GM19193 (cell line): ENCODE results near the gene GGA1.

Source experiments
- POLR2A ChIP-seq: IDR thresholded peaks from 4 replicates; pipeline ENCODE4 v1.6.1; 2011; ENCODE audit not compliant: insufficient read depth, insufficient read length; ENCODE audit errors: extremely low read depth

Gene GGA1, protein sequence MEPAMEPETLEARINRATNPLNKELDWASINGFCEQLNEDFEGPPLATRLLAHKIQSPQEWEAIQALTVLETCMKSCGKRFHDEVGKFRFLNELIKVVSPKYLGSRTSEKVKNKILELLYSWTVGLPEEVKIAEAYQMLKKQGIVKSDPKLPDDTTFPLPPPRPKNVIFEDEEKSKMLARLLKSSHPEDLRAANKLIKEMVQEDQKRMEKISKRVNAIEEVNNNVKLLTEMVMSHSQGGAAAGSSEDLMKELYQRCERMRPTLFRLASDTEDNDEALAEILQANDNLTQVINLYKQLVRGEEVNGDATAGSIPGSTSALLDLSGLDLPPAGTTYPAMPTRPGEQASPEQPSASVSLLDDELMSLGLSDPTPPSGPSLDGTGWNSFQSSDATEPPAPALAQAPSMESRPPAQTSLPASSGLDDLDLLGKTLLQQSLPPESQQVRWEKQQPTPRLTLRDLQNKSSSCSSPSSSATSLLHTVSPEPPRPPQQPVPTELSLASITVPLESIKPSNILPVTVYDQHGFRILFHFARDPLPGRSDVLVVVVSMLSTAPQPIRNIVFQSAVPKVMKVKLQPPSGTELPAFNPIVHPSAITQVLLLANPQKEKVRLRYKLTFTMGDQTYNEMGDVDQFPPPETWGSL

DNA sequence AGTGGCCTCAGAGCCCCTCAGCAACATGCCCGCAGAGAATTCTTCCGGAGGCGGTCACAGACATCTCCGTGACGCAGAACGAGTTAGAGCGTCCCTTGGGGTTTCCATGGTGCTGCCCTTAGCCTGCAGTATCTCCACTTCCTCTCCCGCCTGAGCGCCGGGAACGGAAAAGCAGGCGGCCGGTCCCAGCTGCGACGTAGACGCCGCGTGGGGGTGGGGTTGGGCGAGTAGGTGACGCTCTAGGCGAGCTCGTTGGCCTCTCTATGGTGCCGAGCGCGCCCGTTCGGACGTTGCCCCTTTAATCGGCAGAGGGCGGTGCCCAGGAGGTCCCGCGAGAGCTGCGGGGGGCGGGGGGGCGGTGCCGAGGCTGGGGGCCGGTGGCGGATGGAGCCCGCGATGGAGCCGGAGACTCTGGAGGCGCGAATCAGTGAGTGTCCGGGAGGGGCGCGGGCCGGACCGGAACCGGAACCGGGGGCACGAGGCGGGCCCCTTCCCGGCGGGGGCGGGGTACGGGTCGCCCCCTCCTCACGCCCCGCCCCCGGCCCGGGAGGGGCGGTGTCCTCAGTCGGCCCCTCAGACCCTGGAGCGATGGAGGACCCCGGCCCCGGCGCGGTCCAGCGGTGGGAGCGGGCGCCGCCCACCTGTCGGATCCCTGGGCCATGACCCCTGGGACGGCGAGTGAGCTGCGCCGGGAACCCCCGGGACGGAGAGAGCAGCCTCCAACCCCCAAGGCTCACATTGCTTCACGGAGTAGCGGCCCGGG lies at the start of gene GGA1:
Gene GGA1, plus strand, starts transcription at position 358 of the 763 bp plus-strand sequence. Its CDS starts 27 bp downstream, at position 385.
- peak; percentile 55 for TF ChIP-seq POLR2A

DNA sequence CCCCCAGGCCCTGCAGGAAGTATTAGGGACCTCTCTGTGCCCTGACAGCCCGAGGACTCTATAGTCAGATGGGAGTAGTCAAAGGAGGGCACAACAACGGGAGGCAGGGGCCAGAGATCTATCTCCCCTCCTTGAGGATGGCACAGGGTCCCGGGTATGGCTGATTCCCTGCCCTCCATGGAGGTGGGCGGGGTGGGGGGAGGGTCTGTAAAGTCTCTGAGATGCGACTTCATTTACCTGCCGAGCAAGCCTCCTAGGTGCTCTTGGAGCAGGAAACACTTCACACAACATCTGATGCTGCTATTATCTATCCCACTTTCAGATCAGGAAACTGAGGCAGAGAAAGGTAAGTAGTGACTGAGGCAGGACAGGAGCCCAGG lies 49.1 kb upstream of the GGA1 start:
- TF ChIP-seq POLR2A: no peak

DNA sequence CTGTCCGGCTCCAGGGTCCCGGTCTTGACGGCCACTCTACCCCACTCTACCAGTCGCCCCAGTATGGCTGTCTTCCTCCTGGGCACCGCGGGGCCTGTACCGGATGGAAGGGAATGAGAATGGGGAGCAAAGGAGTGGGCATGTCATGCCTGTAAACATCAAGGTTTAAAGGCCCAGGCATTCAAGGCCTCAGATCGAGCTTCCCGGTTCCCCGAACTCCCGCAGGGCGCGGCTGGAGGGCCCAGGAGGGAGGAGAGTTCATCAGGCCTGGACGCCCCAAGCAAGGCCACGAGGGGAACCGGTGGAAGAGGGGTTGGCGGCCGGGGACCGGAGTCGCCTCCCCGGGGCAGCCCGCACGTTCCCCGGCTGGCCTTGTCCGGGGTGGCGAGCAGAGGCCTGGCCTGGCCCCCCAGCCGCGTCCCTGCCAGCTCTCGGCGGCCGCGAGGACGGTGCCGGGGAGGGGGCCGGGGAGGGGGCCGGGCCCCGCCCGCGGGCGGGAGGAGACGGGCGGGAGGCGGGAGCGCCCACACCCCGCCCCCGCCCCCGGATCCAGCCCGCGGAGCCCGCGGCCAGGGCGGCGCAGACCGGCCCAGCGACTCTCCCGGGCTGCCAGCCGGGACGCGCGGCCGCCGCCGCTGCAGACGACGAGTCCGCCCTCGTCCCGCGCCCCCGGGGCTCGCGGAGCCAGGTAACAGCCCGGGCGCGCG lies 48.6 kb upstream of the GGA1 start, which contains the start of gene CDC42EP1:
Gene CDC42EP1, plus strand, starts transcription at position 580 of the 707 bp plus-strand sequence. CDS start 5,870 bp downstream, outside the sequence.
- TF ChIP-seq POLR2A: no peak

DNA sequence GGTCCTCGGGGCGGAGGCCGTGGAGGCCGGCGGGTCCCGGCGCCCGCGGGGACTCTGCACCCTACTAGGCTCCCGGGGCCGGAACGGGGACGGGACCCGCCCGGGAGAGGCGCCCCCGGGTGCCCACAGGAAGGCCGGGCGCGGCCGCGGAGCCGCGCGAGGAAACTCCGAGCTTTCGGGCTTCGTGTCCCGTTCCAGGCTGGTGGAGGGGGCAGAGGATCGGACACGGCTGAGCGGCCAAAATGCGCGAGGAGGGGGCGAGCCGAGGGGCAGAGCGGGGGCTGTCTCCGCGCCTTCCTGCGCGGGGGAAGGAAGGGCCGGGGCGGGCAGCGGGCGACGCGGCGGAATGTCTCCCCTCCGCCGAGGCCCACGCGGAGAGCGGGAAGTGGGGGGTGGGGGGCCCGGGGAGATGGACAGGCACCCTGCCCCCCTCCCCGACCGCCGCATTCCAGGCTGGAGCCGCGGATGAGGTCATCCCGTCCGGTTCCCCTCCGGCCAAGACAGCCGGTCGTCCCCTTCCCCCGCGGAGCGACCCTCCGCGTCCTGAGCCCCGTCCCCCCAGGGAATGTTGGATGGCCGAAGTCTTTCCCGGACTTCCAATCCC lies 47.9 kb upstream of the GGA1 start:
- no peak for TF ChIP-seq POLR2A

DNA sequence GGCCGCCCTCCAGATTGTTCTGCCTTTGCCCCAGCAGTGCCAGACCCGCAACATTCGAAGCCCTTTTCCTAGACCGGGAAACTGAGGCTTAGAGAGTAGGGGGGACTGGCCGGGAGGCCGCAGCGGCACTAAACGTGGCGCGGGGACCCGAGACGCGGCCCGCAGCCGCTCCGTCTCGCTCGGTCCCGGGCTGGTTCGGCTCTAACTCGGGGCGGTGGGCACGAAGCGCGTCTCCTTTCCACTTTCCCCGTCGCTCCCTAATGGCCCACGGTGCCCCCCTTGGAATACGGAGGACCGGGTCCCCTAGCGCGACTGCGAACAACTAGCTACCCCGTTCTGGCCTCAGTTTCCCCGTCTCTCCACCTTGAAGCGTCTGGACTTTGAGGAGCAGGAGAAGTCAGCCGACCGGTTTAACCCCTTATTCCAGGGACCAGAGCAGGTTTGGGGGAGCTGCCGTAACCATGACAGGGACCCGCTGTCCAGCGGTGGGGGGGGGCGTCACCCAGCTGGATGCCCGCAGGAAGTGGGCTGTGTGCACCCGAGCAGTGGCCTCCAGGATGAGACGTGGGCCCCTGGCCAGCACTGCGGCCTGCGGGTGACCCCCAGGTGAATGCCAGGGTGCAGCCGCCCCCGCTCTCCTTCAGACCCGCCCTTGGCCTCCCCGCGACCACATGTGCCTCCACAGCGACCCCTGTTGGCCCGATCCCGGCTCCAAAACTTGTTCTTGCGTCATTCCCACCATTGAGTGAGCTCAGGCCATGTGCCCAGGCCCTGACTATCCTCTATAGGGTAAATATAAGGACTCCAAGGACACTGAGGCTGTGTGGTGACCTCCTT lies 47.2 kb upstream of the GGA1 start:
- no peak for TF ChIP-seq POLR2A

DNA sequence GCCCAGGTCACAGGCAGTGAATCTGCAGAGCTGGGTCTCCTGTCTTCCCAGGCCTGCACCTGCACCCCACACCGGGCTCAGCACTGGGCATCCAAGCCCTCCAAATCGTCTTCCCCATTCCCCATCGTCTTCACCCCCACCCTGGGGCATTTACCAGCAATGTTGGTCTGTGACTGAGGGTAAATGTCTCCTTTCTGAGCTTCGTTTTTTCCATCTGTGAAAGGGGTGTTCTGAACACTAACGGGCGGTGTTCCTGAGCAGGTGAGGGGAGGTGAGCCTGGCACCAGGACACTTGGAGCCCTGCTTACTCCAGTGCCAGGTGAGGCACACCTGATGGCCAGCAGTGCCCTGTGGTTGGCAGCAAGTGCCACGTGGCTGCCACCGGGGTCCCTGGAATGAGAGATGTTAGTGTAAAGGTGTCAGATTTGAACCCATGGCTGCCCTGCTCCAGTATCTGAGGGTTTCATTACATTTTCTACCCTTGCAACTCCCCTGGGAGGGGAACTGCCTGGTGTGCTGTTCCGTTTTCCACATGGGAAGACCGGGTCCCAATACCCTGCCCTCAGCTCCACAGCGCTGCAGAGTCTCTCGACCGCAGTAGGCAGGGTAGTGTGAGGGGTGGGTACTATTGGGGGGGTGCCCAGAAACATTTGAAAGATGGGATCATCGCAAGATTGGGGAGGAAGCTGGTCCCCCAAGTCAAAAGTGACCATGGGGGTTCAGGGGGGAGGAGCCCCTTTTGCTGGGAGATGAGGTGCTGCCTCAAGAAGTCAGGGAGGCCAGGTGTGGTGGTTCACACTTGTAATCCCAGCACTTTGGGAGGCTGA lies 46.4 kb upstream of the GGA1 start:
- TF ChIP-seq POLR2A: no peak

DNA sequence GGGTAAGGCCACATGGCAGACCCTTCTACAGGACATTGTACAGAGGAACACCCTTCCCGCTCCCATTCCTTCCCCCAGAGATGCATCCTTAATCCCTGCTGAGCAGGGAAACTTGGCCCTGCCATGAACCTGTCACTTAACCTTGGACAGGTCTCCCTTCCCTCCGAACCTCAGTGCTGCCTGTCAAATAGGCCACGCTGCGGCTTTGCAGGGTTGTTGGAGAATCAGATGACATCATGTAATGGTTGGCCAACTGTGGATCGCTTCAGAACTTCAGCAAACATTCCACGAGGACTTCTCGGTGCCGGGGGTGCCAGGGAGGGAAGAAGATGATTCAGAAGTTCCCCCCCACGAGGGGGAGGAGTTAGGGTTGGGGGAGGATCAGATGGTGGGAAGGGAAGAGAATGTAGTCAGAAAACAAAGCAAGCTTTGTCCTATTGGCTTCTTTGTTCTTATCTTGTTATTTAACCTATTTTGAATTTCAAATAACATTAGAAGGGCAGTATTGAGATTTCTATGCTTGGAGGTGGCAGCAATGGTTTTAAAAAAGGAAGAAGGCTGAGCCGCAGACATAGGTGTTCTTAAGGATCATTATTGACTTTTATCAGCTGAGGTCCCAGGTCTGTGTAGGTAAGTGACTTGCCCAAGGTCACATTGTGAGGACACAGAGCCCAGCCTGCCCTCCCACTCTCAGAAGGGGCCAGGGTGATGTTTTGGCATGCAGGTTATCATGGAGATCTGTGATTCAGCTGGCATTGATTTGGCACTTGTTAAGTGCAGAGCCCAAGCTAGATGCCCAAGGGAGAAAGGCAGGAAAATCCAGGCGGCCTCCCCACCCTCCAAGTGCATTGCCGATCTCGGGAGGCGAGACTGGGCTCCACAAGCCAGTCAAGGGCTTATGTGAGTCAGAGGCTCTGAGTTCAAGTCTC lies 45.2 kb upstream of the GGA1 start:
- TF ChIP-seq POLR2A: no peak

DNA sequence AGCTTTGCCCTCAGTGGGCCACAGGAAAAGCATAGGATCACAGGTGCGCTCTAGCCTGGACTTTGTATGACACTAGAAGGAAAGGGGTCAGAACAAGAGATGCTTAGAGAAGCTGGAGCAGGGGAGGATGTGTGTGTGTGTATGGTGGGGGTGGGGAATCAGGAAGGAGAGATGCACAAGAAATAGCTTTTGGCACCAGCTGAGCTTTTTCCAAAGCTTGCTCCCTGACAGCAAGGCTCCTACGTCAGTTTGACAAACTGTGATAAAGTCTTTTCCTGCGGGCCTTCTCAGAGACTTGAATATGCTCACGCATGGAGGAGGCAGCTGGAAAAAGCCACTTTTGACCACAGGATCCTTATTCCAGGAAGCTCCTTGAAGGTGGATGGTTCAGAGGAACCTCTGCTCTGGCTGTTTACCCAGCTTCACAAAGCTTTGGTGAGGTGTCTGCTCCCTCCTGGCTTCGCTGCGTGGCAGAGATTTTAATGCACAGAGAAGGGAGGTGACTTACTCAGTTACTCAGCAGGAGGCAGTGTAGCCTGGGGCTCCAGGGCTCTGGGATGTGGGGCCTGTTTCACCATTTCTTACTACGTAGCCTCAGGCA lies 44.4 kb upstream of the GGA1 start:
- no peak for TF ChIP-seq POLR2A

DNA sequence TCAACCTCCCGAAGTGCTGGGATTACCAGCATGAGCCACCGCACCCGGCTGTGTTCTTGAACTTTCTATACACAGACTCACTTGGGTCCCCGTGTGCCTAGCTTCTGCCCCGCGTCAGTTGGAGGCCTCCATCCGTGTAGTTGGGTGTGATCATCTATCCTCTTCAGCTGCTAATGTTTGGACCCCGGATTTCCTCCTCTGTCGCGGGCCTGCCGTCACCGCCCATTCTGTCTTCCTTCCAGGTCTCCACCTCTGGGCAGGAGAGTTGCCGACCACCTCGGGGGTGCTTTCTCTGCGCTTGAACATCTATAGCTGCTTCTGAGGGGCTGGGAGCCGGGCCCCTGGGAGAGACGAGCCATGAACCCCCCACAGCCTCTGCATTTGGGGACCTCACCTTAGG lies 42.8 kb upstream of the GGA1 start:
- no peak for TF ChIP-seq POLR2A

DNA sequence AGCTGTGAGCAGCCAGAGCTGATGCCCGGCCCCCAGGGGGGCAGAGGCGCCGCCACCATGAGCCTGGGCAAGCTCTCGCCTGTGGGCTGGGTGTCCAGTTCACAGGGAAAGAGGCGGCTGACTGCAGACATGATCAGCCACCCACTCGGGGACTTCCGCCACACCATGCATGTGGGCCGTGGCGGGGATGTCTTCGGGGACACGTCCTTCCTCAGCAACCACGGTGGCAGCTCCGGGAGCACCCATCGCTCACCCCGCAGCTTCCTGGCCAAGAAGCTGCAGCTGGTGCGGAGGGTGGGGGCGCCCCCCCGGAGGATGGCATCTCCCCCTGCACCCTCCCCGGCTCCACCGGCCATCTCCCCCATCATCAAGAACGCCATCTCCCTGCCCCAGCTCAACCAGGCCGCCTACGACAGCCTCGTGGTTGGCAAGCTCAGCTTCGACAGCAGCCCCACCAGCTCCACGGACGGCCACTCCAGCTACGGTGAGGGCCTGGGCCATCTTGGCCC lies 42.3 kb upstream of the GGA1 start:
- no peak for TF ChIP-seq POLR2A
